Cardiac muscle cell (in vitro differentiated cells and primary cell): ENCODE results near the gene NAA15. TPM values are rescaled to one million over a fixed set of nuclear protein-coding genes. Genes with fewer than 3 reads are reported as not detected.
A peak's percentile ranks its signal among the peaks of the same experiment; 100 is the strongest.
"Not testable (repeated sequence)": the region's sequence is repeated elsewhere in the genome, so short reads cannot be mapped to it uniquely, and the experiment has no call there.

Source experiments
- DNase-seq, 2 donors: peaks; one replicate each; pipeline versions ENCODE4 v3.0.0 to v3.0.0-alpha.2; 2010 to 2017; ENCODE audit warnings: low read depth in 1 of 2, low spot score in 1 of 2
- H3K27ac ChIP-seq: fragments of 200-600 bp; sonication (generic); 2 replicates; pipeline ENCODE4 v1.5.1; 2016
- H3K27me3 ChIP-seq: fragments of 200-600 bp; sonication (generic); 2 replicates; pipeline ENCODE4 v1.6.0; 2016; ENCODE audit warnings: control low read depth
- H3K36me3 ChIP-seq: fragments of 200-600 bp; sonication (generic); 2 replicates; pipeline ENCODE4 v1.5.1; 2016; ENCODE audit warnings: control low read depth
- H3K4me1 ChIP-seq: fragments of 200-600 bp; sonication (generic); 2 replicates; pipeline ENCODE4 v1.8.1; 2017; ENCODE audit warnings: low read depth, mild to moderate bottlenecking, mixed run types
- H3K4me3 ChIP-seq: fragments of 200-600 bp; sonication (generic); 2 replicates; pipeline ENCODE4 v1.5.1; 2016; ENCODE audit warnings: mild to moderate bottlenecking
- H3K9me3 ChIP-seq: fragments of 200-600 bp; sonication (generic); 2 replicates; pipeline ENCODE4 v1.5.1; 2017; ENCODE audit warnings: low read depth, mild to moderate bottlenecking, control low read depth
- polyA plus RNA-seq: library from polyadenylated mRNA; unstranded; fragments of >200 nt; fragmentation: Nextera tagmentation; extraction: Ambion mirVana; gene quantifications from 2 replicates; pipeline ENCODE4 v1.2.1, GENCODE V29; 2016
- total RNA-seq: library from RNA; depleted of rRNA; stranded (reverse); fragments of >200 nt; gene quantifications from 2 replicates; pipeline ENCODE4 v1.2.3, GENCODE V29; 2016
- TF ChIP-seq, protein P1 (sequence below): IDR thresholded peaks from 2 replicates; pipeline ENCODE4 v1.5.1; 2012; ENCODE audit warnings: low read depth, mild to moderate bottlenecking, low read length

The NAA15 gene
- total and polyA plus RNA-seq, 2 experiments from 2014 or later = 16.4 to 24.0 TPM

DNA sequence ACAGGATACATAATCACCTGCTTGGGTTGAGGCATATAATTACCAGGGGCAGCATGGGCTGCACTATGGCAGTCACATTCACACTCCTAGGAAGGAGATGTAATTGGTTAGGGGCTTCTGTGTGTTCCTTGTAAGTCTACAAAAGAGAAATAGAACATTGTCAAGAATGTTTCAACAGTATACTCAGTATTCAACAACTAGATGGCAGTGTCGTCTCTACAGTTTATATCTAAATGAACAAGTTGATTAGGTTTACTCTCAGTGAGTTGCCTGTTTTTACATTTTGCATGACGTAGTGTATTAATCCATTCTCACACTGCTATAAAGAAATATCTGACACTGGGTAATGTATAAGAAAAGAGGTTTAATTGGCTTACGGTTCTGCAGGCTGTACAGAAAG is 102.2 kb downstream of the NAA15 start:
- Histone ChIP-seq H3K4me3 (no peak overlapping the region), H3K27me3 (no peaks in the 10 kb centered on the region), H3K27ac (no peak overlapping the region), H3K9me3 (no peaks in the 10 kb centered on the region), H3K36me3 (no peaks in the 10 kb centered on the region), H3K4me1 (peaks cover 29% of the 10 kb centered on the region)
- peak in 1 of 2 donors; percentile 12 for DNase-seq
- TF ChIP-seq, protein P1, sequence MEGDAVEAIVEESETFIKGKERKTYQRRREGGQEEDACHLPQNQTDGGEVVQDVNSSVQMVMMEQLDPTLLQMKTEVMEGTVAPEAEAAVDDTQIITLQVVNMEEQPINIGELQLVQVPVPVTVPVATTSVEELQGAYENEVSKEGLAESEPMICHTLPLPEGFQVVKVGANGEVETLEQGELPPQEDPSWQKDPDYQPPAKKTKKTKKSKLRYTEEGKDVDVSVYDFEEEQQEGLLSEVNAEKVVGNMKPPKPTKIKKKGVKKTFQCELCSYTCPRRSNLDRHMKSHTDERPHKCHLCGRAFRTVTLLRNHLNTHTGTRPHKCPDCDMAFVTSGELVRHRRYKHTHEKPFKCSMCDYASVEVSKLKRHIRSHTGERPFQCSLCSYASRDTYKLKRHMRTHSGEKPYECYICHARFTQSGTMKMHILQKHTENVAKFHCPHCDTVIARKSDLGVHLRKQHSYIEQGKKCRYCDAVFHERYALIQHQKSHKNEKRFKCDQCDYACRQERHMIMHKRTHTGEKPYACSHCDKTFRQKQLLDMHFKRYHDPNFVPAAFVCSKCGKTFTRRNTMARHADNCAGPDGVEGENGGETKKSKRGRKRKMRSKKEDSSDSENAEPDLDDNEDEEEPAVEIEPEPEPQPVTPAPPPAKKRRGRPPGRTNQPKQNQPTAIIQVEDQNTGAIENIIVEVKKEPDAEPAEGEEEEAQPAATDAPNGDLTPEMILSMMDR = no peak

DNA sequence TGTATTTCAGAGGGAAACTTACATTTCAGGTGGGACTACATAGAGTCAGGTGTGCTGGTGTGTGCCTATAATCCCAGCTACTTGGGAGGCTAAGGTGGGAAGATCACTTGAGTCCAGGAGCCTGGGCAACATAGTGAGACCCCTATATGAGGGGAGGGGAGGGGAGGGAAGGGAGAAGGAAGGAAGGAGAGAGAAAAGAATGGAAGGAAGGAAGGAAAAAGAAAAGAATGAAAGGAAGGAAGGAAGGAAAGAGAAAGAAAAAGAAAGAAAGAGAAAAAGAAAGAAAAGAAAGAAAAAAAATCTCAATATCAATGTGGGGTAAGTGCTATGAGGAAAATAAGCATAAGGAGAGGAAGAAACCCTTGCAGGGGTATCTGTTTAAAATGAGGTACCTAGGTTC is 109.0 kb downstream of the NAA15 start:
- TF ChIP-seq, protein P1 = no peak
- no peak for DNase-seq
- Histone ChIP-seq H3K4me1 (peaks cover 9% of the 10 kb centered on the region), H3K9me3 (no peaks in the 10 kb centered on the region), H3K36me3 (no peaks in the 10 kb centered on the region), H3K27me3 (no peaks in the 10 kb centered on the region), H3K4me3 (no peak overlapping the region), H3K27ac (no peak overlapping the region)

DNA sequence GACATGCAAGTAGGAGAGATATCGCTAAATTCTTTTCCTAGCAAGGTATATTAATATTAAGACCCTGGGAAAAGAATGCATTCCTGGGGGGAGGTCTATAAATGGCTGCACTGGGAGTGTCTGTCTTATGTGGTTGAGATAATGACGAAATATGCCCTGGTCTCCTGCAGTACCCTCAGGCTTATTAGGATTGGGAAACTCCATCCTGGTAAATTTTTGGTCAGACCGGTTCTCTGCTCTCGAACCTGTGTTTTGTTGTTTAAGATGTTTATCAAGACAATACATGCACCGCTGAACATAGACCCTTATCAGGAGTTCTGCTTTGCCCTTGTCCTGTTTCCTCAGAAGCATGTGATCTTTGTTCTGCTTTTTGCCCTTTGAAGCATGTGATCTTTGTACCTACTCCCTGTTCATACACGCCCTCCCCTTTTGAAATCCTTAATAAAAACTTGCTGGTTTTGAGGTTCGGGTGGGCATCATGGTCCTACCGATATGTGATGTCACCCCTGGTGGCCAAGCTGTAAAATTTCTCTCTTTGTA is 113.4 kb downstream of the NAA15 start:
- not testable (repeated sequence) for DNase-seq, H3K27me3 ChIP-seq, H3K27ac ChIP-seq, H3K4me1 ChIP-seq, H3K4me3 ChIP-seq, H3K9me3 ChIP-seq, H3K36me3 ChIP-seq

DNA sequence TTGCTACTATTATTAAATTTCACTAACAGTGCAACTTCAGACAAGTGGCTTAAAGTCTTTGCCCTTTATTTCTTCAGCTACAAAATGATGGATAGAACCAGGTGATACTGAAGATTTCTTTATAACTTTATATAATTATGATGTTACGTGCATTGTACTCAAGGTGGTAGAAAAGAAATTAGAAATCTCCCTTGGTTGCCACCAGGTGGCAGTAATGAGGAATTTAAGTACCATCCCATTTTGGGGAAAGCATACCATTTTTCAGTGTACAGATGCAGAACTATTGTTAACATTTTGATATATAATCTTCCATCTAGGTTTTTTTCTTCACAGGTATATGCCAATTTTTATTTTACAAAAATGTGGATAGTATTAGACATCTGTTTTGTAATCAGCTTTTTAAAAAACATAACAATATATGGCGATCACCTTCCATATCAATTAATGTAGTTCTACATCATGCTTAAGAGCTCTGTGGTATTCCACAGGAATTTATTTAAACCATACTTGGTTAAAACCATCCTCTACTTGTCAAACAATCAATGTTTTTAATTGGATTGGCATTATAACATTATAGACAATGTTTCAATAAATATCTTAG is 114.9 kb downstream of the NAA15 start:
- H3K4me3 ChIP-seq = no peak overlapping the region
- peak; percentile 28 to 77 for DNase-seq
- TF ChIP-seq, protein P1 = peak; percentile 52

DNA sequence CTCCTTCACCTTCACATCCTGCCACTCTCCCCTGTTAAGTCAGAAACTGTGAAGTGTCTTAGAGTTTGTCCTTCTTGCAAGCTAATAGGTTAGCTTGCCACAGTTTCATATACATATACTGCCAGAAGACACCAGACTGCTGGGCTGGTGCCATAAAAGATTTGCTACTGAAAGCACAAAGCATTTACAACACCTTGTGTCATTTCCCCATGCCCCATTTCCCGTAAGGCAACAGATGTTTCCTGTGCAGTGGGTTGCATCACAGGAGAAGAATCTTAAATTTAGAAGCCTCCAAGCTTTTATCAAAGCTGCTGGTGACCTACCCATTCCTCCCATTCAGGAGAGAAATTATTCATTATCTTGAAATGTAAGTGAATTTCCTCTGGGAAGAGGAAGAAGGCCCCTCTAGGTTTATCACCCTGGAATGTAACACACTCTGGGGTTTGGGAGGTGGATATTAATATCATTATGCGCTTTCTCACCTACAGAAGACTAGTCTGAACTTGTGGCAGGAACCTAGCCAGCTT is 118.1 kb downstream of the NAA15 start:
- H3K27me3 ChIP-seq = no peaks in the 10 kb centered on the region
- TF ChIP-seq, protein P1 = no peak
- H3K4me1 ChIP-seq = no peaks in the 10 kb centered on the region
- H3K4me3 ChIP-seq = no peak overlapping the region
- H3K9me3 ChIP-seq = no peaks in the 10 kb centered on the region
- no peaks in the 10 kb centered on the region for H3K36me3 ChIP-seq
- H3K27ac ChIP-seq = no peak overlapping the region
- peak in 1 of 2 donors; percentile 92 for DNase-seq

More for the DNA sequence above, 114.9 kb downstream of the NAA15 start:
- no peaks in the 10 kb centered on the region for H3K9me3 ChIP-seq
- H3K27ac ChIP-seq = no peak overlapping the region
- no peaks in the 10 kb centered on the region for H3K27me3 ChIP-seq
- no peaks in the 10 kb centered on the region for H3K4me1 ChIP-seq
- no peaks in the 10 kb centered on the region for H3K36me3 ChIP-seq

DNA sequence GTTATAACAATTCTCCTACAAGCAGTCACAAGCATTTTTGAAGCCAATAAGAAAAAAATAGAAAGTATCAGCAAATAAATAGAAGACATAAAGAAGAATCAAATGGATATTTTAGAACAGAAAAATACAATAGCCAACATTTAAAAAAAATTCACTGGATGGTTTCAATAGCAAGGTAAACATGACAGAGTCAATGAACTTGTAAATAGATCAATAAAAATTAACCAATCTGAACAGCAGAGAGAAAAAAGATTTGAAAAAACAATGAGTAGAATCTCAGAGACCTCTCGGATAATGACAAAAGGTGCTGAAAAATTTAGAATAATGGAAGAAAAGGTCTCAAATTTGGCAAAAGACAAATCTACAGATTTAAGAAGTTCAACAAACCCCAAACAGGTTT is 119.3 kb downstream of the NAA15 start:
- TF ChIP-seq, protein P1 = no peak
- Histone ChIP-seq H3K4me1 (no peaks in the 10 kb centered on the region), H3K4me3 (no peak overlapping the region), H3K9me3 (no peaks in the 10 kb centered on the region), H3K36me3 (no peaks in the 10 kb centered on the region), H3K27me3 (no peaks in the 10 kb centered on the region), H3K27ac (no peak overlapping the region)
- no peak for DNase-seq
